Measurements from ENCODE around the gene GK.

The GK gene

GRCh38 chrX:30702736-30703135 lies 49.5 kb downstream of the GK start:
- ATAC-seq (ENCODE audit: low read depth) (no peak), DNase-seq (ENCODE audit: low spot score) (no peak)
- Histone ChIP-seq H3K36me3 (ENCODE audit: low read depth) (no peaks in the 10 kb centered on the region), H3K4me1 (ENCODE audit: insufficient read depth, poor library complexity, severe bottlenecking) (no peaks in the 10 kb centered on the region), H3K4me3 (ENCODE audit: severe bottlenecking) (no peak overlapping the region), H3K9me3 (ENCODE audit: severe bottlenecking) (no peaks in the 10 kb centered on the region), H3K27me3 (ENCODE audit: insufficient read depth, poor library complexity, severe bottlenecking) (no peaks in the 10 kb centered on the region), H3K27ac (ENCODE audit: poor library complexity, severe bottlenecking) (no peak overlapping the region)
- TF ChIP-seq, protein P1, sequence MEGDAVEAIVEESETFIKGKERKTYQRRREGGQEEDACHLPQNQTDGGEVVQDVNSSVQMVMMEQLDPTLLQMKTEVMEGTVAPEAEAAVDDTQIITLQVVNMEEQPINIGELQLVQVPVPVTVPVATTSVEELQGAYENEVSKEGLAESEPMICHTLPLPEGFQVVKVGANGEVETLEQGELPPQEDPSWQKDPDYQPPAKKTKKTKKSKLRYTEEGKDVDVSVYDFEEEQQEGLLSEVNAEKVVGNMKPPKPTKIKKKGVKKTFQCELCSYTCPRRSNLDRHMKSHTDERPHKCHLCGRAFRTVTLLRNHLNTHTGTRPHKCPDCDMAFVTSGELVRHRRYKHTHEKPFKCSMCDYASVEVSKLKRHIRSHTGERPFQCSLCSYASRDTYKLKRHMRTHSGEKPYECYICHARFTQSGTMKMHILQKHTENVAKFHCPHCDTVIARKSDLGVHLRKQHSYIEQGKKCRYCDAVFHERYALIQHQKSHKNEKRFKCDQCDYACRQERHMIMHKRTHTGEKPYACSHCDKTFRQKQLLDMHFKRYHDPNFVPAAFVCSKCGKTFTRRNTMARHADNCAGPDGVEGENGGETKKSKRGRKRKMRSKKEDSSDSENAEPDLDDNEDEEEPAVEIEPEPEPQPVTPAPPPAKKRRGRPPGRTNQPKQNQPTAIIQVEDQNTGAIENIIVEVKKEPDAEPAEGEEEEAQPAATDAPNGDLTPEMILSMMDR (IDR thresholded peaks at IDR 0.05; ENCODE audit: poor library complexity, severe bottlenecking), result no peak

- H3K36me3 ChIP-seq (ENCODE audit: low read depth), result no peaks in the 10 kb centered on the region
- no peak for DNase-seq (ENCODE audit: low spot score)
- no peaks in the 10 kb centered on the region for H3K9me3 ChIP-seq (ENCODE audit: severe bottlenecking)
- TF ChIP-seq, protein P1 (IDR thresholded peaks at IDR 0.05; ENCODE audit: poor library complexity, severe bottlenecking), result no peak
- no peak overlapping the region for H3K27ac ChIP-seq (ENCODE audit: poor library complexity, severe bottlenecking)
- H3K4me3 ChIP-seq (ENCODE audit: severe bottlenecking), result no peak overlapping the region
- no peak for ATAC-seq (ENCODE audit: low read depth)
- no peaks in the 10 kb centered on the region for H3K4me1 ChIP-seq (ENCODE audit: insufficient read depth, poor library complexity, severe bottlenecking)
- no peaks in the 10 kb centered on the region for H3K27me3 ChIP-seq (ENCODE audit: insufficient read depth, poor library complexity, severe bottlenecking)
Measured at GRCh38 chrX:30706216-30706775, 53.1 kb downstream of the GK start.

- no peaks in the 10 kb centered on the region for H3K4me1 ChIP-seq (ENCODE audit: insufficient read depth, poor library complexity, severe bottlenecking)
- ATAC-seq (ENCODE audit: low read depth) (no peak), DNase-seq (ENCODE audit: low spot score) (no peak)
- H3K27ac ChIP-seq (ENCODE audit: poor library complexity, severe bottlenecking), result no peak overlapping the region
- H3K36me3 ChIP-seq (ENCODE audit: low read depth), result no peaks in the 10 kb centered on the region
- no peak overlapping the region for H3K4me3 ChIP-seq (ENCODE audit: severe bottlenecking)
- TF ChIP-seq, protein P1 (IDR thresholded peaks at IDR 0.05; ENCODE audit: poor library complexity, severe bottlenecking), result no peak
- H3K27me3 ChIP-seq (ENCODE audit: insufficient read depth, poor library complexity, severe bottlenecking), result no peaks in the 10 kb centered on the region
- no peaks in the 10 kb centered on the region for H3K9me3 ChIP-seq (ENCODE audit: severe bottlenecking)
Measured at GRCh38 chrX:30712214-30712613, 59.0 kb downstream of the GK start.

GRCh38 chrX:30713061-30713525 lies 59.9 kb downstream of the GK start:
- TF ChIP-seq, protein P1 (IDR thresholded peaks at IDR 0.05; ENCODE audit: poor library complexity, severe bottlenecking), result peak; percentile 69
- no peak for DNase-seq (ENCODE audit: low spot score)

GRCh38 chrX:30714138-30714537 lies 60.9 kb downstream of the GK start:
- Histone ChIP-seq H3K36me3 (ENCODE audit: low read depth) (no peaks in the 10 kb centered on the region), H3K27me3 (ENCODE audit: insufficient read depth, poor library complexity, severe bottlenecking) (no peaks in the 10 kb centered on the region), H3K4me3 (ENCODE audit: severe bottlenecking) (no peak overlapping the region), H3K9me3 (ENCODE audit: severe bottlenecking) (no peaks in the 10 kb centered on the region), H3K27ac (ENCODE audit: poor library complexity, severe bottlenecking) (no peak overlapping the region), H3K4me1 (ENCODE audit: insufficient read depth, poor library complexity, severe bottlenecking) (no peaks in the 10 kb centered on the region)
- DNase-seq (ENCODE audit: low spot score) (no peak), ATAC-seq (ENCODE audit: low read depth) (no peak)
- TF ChIP-seq, protein P1 (IDR thresholded peaks at IDR 0.05; ENCODE audit: poor library complexity, severe bottlenecking), result no peak

More at GRCh38 chrX:30713061-30713525, 59.9 kb downstream of the GK start:
- H3K36me3 ChIP-seq (ENCODE audit: low read depth), result no peaks in the 10 kb centered on the region
- H3K4me3 ChIP-seq (ENCODE audit: severe bottlenecking), result no peak overlapping the region
- H3K27ac ChIP-seq (ENCODE audit: poor library complexity, severe bottlenecking), result no peak overlapping the region
- peak; percentile 42; the same call in 1 of the 3 replicates for ATAC-seq (ENCODE audit: low read depth)
- H3K4me1 ChIP-seq (ENCODE audit: insufficient read depth, poor library complexity, severe bottlenecking), result no peaks in the 10 kb centered on the region
- H3K9me3 ChIP-seq (ENCODE audit: severe bottlenecking), result no peaks in the 10 kb centered on the region
- no peaks in the 10 kb centered on the region for H3K27me3 ChIP-seq (ENCODE audit: insufficient read depth, poor library complexity, severe bottlenecking)
